ENCODE measurements around the gene TEX50. TPM values are rescaled to one million over a fixed set of nuclear protein-coding genes. Genes with fewer than 3 reads are reported as not detected.
"Not testable (repeated sequence)": the region's sequence is repeated elsewhere in the genome, so short reads cannot be mapped to it uniquely, and the experiment has no call there.

The TEX50 gene
- not detected for total RNA-seq

GRCh38 chr1:173635116-173635515 lies at the start of gene TEX50:
TEX50 (plus strand) TSS chr1:173635338; CDS start chr1:173635522, 184 bp downstream.
- Histone ChIP-seq H3K27me3 (no peaks in the 10 kb centered on the region), H3K4me1 (no peaks in the 10 kb centered on the region), H3K9me3 (peaks cover 0 to 12% (median 0%) of the 10 kb centered on the region in 3 donors), H3K36me3 (no peaks in the 10 kb centered on the region), H3K4me3 (no peak within 1 kb of the TSS), H3K27ac (no peak within 1 kb of the TSS)
- TF ChIP-seq POLR2AphosphoS5 (IDR thresholded peaks at IDR 0.05) (no peak), POLR2A (IDR thresholded peaks at IDR 0.05) (no peak), CTCF (IDR thresholded peaks at IDR 0.05) (no peak), EP300 (IDR thresholded peaks at IDR 0.05) (no peak)
- 75 to 89% methylated on average over 1 of the region's 1 CpG for WGBS, 2 donors (ENCODE audit: low coverage in 1 of 2)
- no peak for ATAC-seq

DNA sequence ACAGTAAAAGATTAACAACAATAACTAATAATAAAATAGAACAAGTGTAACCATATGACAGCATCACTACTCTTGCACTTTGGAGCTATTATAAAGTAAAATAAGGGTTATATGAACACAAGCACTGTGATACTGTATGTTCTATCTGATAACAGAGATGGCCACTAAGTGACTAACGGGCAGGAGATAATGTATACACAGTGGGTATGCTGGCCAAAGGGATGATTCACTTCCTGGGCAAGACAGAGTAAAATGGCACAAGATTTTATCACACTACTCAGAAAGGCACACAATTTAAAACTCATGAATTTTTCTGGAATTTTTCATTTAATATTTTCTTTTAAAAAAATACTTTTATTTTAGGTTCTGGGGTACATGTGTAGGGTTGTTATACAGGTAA lies 44.6 kb upstream of the TEX50 start:
- 43 to 71% methylated on average over 1 of the region's 1 CpG for WGBS, 2 donors (ENCODE audit: low coverage in 1 of 2)
- H3K36me3 ChIP-seq = no peaks in the 10 kb centered on the region
- no peak for ATAC-seq

GRCh38 chr1:173591138-173591537 lies 44.0 kb upstream of the TEX50 start:
- not testable (repeated sequence) for H3K36me3 ChIP-seq, H3K9me3 ChIP-seq, H3K4me3 ChIP-seq, ATAC-seq, H3K4me1 ChIP-seq, H3K27ac ChIP-seq, H3K27me3 ChIP-seq
- WGBS, 2 donors (ENCODE audit: low coverage in 1 of 2) = 79 to 83% methylated on average over 4 to 5 of the region's 5 CpGs

More for the DNA sequence above, 44.6 kb upstream of the TEX50 start:
- no peak overlapping the region for H3K4me3 ChIP-seq
- H3K27ac ChIP-seq = no peak overlapping the region
- no peak for TF ChIP-seq POLR2AphosphoS5 (IDR thresholded peaks at IDR 0.05)
- no peak for TF ChIP-seq POLR2A (IDR thresholded peaks at IDR 0.05)
- no peak for TF ChIP-seq CTCF (IDR thresholded peaks at IDR 0.05)
- TF ChIP-seq EP300 (IDR thresholded peaks at IDR 0.05) = no peak
- H3K4me1 ChIP-seq = no peaks in the 10 kb centered on the region
- H3K9me3 ChIP-seq = no peaks in the 10 kb centered on the region
- H3K27me3 ChIP-seq = no peaks in the 10 kb centered on the region

GRCh38 chr1:173596097-173596825 lies 38.9 kb upstream of the TEX50 start:
- H3K4me3 ChIP-seq = no peak overlapping the region
- no peaks in the 10 kb centered on the region for H3K9me3 ChIP-seq
- H3K36me3 ChIP-seq = no peaks in the 10 kb centered on the region
- H3K27ac ChIP-seq = no peak overlapping the region
- TF ChIP-seq POLR2A (IDR thresholded peaks at IDR 0.05) (no peak), EP300 (IDR thresholded peaks at IDR 0.05) (no peak), CTCF (IDR thresholded peaks at IDR 0.05) (no peak)
- WGBS, 2 donors (ENCODE audit: low coverage in 1 of 2) = 85 to 96% methylated on average over 3 of the region's 3 CpGs
- no peak for ATAC-seq
- H3K4me1 ChIP-seq = no peaks in the 10 kb centered on the region
- H3K27me3 ChIP-seq = no peaks in the 10 kb centered on the region

GRCh38 chr1:173601588-173601987 lies 33.5 kb upstream of the TEX50 start:
- no peak for TF ChIP-seq CTCF (IDR thresholded peaks at IDR 0.05)
- TF ChIP-seq POLR2A (IDR thresholded peaks at IDR 0.05) = no peak
- no peak for TF ChIP-seq POLR2AphosphoS5 (IDR thresholded peaks at IDR 0.05)
- H3K27ac ChIP-seq = no peak overlapping the region

More at GRCh38 chr1:173601588-173601987, 33.5 kb upstream of the TEX50 start:
- Histone ChIP-seq H3K4me1 (no peaks in the 10 kb centered on the region), H3K9me3 (no peaks in the 10 kb centered on the region), H3K36me3 (no peaks in the 10 kb centered on the region), H3K4me3 (no peak overlapping the region), H3K27me3 (no peaks in the 10 kb centered on the region)
- 79 to 86% methylated on average over 2 of the region's 2 CpGs for WGBS, 2 donors (ENCODE audit: low coverage in 1 of 2)
- ATAC-seq = no peak
